ENCODE results near the gene ST8SIA1. TPM values are rescaled to one million over a fixed set of nuclear protein-coding genes. Genes with fewer than 3 reads are reported as not detected.

The ST8SIA1 gene
- total RNA-seq, 1 donor from 2014 or later = 2.2 TPM

GRCh38 chr12:22264380-22264779 is 70.1 kb downstream of the ST8SIA1 start:
- TF ChIP-seq CTCF (IDR thresholded peaks at IDR 0.05; ENCODE audit: unreplicated experiment) = no peak
- no peaks in the 10 kb centered on the region for H3K36me3 Mint-ChIP-seq
- no peaks in the 10 kb centered on the region for H3K27me3 Mint-ChIP-seq (ENCODE audit: low read depth)
- no peak overlapping the region for H3K4me3 Mint-ChIP-seq
- peaks cover 3% of the 10 kb centered on the region for H3K9me3 Mint-ChIP-seq
- no peak overlapping the region for H3K27ac Mint-ChIP-seq
- peaks cover 28% of the 10 kb centered on the region for H3K4me1 Mint-ChIP-seq
- no peak for DNase-seq (ENCODE audit: low spot score in 2 of 2, unreplicated experiment in 2 of 2)

- Mint-ChIP-seq H3K27ac (peak overlapping the region; percentile 11), H3K4me1 (peaks cover 23% of the 10 kb centered on the region), H3K9me3 (no peaks in the 10 kb centered on the region), H3K36me3 (no peaks in the 10 kb centered on the region), H3K27me3 (ENCODE audit: low read depth) (no peaks in the 10 kb centered on the region), H3K4me3 (no peak overlapping the region)
- no peak for TF ChIP-seq CTCF (IDR thresholded peaks at IDR 0.05; ENCODE audit: unreplicated experiment)
- no peak for DNase-seq (ENCODE audit: low spot score in 2 of 2, unreplicated experiment in 2 of 2)
These were observed 72.2 kb downstream of the ST8SIA1 start for GRCh38 chr12:22262309-22262708.

GRCh38 chr12:22257100-22257499 is 77.4 kb downstream of the ST8SIA1 start:
- H3K9me3 Mint-ChIP-seq = no peaks in the 10 kb centered on the region
- H3K4me1 Mint-ChIP-seq = peaks cover 8% of the 10 kb centered on the region
- H3K27ac Mint-ChIP-seq = no peak overlapping the region
- H3K36me3 Mint-ChIP-seq = no peaks in the 10 kb centered on the region
- no peak overlapping the region for H3K4me3 Mint-ChIP-seq
- TF ChIP-seq CTCF (IDR thresholded peaks at IDR 0.05; ENCODE audit: unreplicated experiment) = no peak
- H3K27me3 Mint-ChIP-seq (ENCODE audit: low read depth) = no peaks in the 10 kb centered on the region
- DNase-seq (ENCODE audit: low spot score in 2 of 2, unreplicated experiment in 2 of 2) = no peak

GRCh38 chr12:22256605-22257004 is 77.9 kb downstream of the ST8SIA1 start:
- no peaks in the 10 kb centered on the region for H3K27me3 Mint-ChIP-seq (ENCODE audit: low read depth)
- no peak overlapping the region for H3K4me3 Mint-ChIP-seq
- peaks cover 4% of the 10 kb centered on the region for H3K4me1 Mint-ChIP-seq
- H3K36me3 Mint-ChIP-seq = no peaks in the 10 kb centered on the region
- no peak for DNase-seq (ENCODE audit: low spot score in 2 of 2, unreplicated experiment in 2 of 2)
- H3K27ac Mint-ChIP-seq = no peak overlapping the region
- H3K9me3 Mint-ChIP-seq = no peaks in the 10 kb centered on the region
- TF ChIP-seq CTCF (IDR thresholded peaks at IDR 0.05; ENCODE audit: unreplicated experiment) = no peak

- peaks cover 5% of the 10 kb centered on the region for H3K4me1 Mint-ChIP-seq
- H3K9me3 Mint-ChIP-seq = no peaks in the 10 kb centered on the region
- no peak overlapping the region for H3K4me3 Mint-ChIP-seq
- H3K36me3 Mint-ChIP-seq = no peaks in the 10 kb centered on the region
- no peak overlapping the region for H3K27ac Mint-ChIP-seq
- no peak for DNase-seq (ENCODE audit: low spot score in 2 of 2, unreplicated experiment in 2 of 2)
- H3K27me3 Mint-ChIP-seq (ENCODE audit: low read depth) = no peaks in the 10 kb centered on the region
- TF ChIP-seq CTCF (IDR thresholded peaks at IDR 0.05; ENCODE audit: unreplicated experiment) = no peak
These were observed 78.5 kb downstream of the ST8SIA1 start for GRCh38 chr12:22256041-22256441.

GRCh38 chr12:22255097-22255496 is 79.4 kb downstream of the ST8SIA1 start:
- TF ChIP-seq CTCF (IDR thresholded peaks at IDR 0.05; ENCODE audit: unreplicated experiment) = no peak
- Mint-ChIP-seq H3K4me1 (peaks cover 9% of the 10 kb centered on the region), H3K9me3 (no peaks in the 10 kb centered on the region), H3K27me3 (ENCODE audit: low read depth) (no peaks in the 10 kb centered on the region), H3K4me3 (no peak overlapping the region), H3K27ac (no peak overlapping the region), H3K36me3 (no peaks in the 10 kb centered on the region)
- DNase-seq (ENCODE audit: low spot score in 2 of 2, unreplicated experiment in 2 of 2) = no peak

Measured in mesothelial cell of epicardium (in vitro differentiated cells).